ENCODE data around the gene SHOC1. TPM values are rescaled to one million over a fixed set of nuclear protein-coding genes. Genes with fewer than 3 reads are reported as not detected.

SHOC1 gene
- total and polyA plus RNA-seq, 5 experiments from 2014 or later: not detected

Other genes starting within 250 kb of the SHOC1 start
- not detected for gene PTGR1, start 195.3 kb downstream of the SHOC1 start, total RNA-seq
- gene PTGR1, start 195.3 kb downstream of the SHOC1 start, polyA plus RNA-seq: not detected
- gene DNAJC25, start 163.6 kb downstream of the SHOC1 start, total RNA-seq: 1 to 10 TPM; 3.4 TPM
- gene DNAJC25, start 163.6 kb downstream of the SHOC1 start, polyA plus RNA-seq: 1 to 10 TPM; 1.1 to 2.4 (median 1.7) TPM
- 10 to 100 TPM; 10.8 to 12.7 TPM for gene GNG10, start 133.3 kb downstream of the SHOC1 start, total RNA-seq
- 10 to 100 TPM; 20.9 to 26.4 (median 22.7) TPM for gene GNG10, start 133.3 kb downstream of the SHOC1 start, polyA plus RNA-seq
- 10 to 100 TPM; 15.6 to 21.6 TPM for gene UGCG, start 101.9 kb upstream of the SHOC1 start, total RNA-seq
- 1 to 10 TPM; 5.7 to 7.8 (median 6.1) TPM for gene UGCG, start 101.9 kb upstream of the SHOC1 start, polyA plus RNA-seq